Activated CD4-positive, alpha-beta T cell treated with anti-CD3 and anti-CD28 coated beads, Interleukin-2, Interleukin-4, amounts not matched to agents 100 ng/mL and 50 ng/mL, durations not matched to agents 16 hours and 8 hours (primary cell): ENCODE data around the gene MTHFS.
"Not testable (repeated sequence)": the region's sequence is repeated elsewhere in the genome, so short reads cannot be mapped to it uniquely, and the experiment has no call there.

Experiments
- DNase-seq: peaks from one replicate; pipeline ENCODE4 v3.0.0-alpha.2; 2020; ENCODE audit warnings: low spot score

The MTHFS gene

DNA sequence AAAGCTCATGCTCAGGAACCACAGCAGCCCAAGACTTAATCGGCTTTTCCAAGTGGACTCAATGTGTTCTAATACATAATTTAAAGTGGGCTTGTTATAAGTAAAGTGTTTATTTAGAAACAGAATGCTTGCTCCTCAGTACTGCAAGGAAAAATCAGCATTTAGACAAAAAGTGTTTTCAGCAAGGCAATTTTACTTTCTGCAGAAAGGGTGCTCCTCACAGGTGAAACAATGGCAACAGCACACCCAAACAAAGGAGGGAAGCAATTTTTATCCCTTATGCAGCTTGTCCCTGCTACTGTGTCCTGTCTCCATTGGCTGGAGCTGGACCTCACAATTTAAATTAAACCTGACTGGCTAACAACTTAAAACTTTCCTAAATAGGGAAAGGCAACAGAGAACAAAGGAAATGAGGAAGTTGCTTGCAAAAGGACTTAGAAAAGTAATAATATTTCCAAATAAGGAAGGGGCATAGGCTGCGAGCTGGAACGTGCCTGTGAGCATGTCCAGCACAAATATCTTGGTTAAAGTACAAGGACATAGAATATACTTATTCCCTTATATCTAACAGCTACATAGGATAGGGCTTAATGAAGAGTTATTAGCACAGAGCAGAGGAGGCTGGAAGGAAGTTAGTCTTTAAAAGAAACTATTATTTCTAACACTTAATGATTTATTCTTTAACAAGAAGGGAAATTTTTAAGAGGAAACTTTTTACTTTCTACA lies 19.1 kb upstream of the MTHFS start:
- DNase-seq, result not testable (repeated sequence)

- no peak for DNase-seq
Measured at GRCh38 chr15:79914728-79915127, 17.9 kb upstream of the MTHFS start.

- not testable (repeated sequence) for DNase-seq
Measured at GRCh38 chr15:79909556-79910335, 12.9 kb upstream of the MTHFS start.

DNA sequence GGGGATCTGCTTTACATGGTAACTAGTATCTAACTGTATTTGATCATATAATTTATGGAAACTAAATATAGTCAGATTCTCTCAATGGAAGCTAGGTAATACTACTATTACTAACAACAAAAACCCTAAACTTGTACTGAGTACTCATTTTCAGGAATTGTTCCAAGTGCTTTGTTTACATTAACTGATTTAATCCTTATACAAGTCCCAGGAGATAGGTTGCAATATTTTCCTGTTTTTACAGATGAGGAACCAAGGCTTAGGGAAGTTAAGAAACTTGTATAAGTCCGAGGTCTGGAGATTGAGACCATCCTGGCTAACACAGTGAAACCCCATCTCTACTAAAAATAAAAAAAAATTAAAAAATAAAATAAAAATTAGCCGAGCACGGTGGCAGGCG lies 7.5 kb upstream of the MTHFS start:
- DNase-seq, result no peak

- DNase-seq, result no peak
Measured at GRCh38 chr15:79903626-79904025, 6.8 kb upstream of the MTHFS start.

GRCh38 chr15:79903144-79903543 lies 6.3 kb upstream of the MTHFS start:
- DNase-seq, result no peak

GRCh38 chr15:79901958-79902357 lies 5.1 kb upstream of the MTHFS start:
- DNase-seq, result no peak

DNA sequence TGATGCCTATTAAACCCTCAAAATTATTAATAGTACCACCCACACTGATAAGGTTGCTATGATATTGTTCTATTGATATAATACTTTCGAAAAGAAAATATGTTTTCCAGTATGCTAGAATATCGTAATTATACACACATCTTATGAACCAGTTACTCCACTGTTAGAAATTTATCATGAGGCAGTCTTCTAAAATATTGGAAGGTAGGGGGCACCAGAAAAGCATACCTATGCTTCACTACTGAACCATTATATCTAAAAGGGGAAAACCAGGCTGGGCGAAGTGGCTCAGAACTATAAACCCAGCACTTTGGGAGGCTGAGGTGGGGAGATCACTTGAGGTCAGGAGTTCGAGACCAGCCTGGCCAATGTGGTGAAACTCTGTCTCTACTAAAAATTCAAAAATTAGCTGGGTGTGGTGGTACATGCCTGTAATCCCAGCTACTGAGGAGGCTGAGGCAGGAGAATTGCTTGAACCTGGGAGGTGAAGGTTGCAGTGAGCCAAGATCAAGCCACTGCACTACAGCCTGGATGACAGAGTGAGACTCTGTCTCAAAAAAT lies 4.1 kb upstream of the MTHFS start:
- DNase-seq, result not testable (repeated sequence)

GRCh38 chr15:79900087-79900486 lies 3.3 kb upstream of the MTHFS start:
- DNase-seq, result no peak

- DNase-seq, result not testable (repeated sequence)
Measured at GRCh38 chr15:79898786-79899185, 2.0 kb upstream of the MTHFS start.

DNA sequence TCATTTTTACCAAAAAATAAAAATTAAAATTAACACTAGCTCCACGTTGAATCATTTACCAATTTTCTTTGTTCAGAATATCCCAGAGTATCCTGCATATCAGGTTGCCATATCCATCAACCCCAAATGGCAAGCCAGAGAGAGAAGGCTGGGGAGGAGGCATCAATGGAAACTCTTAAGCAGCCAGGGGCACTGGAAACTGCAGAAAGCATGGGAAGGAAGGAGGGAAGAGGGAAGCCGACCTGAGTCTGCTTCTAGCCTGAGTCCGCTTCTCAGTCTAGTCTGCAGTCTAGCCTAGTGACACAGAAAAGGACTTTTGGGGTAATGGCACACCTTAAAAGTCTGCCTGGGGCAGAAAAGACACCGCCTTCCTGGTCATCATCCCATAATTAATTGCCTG lies 1.6 kb upstream of the MTHFS start:
- DNase-seq, result no peak

GRCh38 chr15:79897701-79898113 lies 893 bp upstream of the MTHFS start:
- DNase-seq, result peak; percentile 66

DNA sequence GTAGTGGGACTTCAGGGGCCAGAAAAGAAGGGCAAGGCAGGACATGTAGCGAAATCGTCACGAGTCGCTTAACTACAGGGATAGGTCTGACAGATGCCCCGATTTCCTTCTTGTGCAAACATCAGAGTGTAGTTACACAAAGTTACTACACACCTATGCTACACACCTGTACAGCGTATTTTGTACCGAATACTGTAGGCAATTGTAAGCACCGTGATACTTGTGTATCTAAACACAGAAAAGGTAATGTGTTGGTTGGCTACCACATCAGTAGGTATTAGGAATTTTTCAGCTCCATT lies 515 bp upstream of the MTHFS start:
- DNase-seq, result no peak

DNA sequence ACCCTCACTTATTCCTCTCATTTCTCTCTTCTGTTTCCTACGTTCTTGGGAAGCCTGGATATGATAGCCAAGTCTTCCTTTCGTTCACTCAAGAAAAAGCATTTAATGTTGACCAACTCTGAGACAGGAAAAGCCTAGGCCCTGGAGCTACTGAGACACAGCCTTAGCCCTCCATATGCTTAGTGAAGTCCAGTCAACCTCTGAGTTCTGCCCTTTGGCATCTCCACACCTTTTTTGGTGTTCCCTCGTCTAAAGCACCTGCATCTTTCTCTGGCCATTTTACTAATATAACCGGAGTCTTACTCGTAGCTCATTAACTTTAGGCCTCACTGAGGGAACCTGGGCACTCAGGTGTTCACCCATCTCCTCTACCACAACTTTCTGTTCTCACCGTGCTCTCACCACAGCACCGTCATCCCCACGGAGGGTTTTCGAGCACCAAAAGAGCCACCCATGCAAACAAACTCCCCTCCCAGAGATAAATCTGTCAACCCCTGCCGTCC lies 632 bp downstream of the MTHFS start:
- DNase-seq, result no peak

DNA sequence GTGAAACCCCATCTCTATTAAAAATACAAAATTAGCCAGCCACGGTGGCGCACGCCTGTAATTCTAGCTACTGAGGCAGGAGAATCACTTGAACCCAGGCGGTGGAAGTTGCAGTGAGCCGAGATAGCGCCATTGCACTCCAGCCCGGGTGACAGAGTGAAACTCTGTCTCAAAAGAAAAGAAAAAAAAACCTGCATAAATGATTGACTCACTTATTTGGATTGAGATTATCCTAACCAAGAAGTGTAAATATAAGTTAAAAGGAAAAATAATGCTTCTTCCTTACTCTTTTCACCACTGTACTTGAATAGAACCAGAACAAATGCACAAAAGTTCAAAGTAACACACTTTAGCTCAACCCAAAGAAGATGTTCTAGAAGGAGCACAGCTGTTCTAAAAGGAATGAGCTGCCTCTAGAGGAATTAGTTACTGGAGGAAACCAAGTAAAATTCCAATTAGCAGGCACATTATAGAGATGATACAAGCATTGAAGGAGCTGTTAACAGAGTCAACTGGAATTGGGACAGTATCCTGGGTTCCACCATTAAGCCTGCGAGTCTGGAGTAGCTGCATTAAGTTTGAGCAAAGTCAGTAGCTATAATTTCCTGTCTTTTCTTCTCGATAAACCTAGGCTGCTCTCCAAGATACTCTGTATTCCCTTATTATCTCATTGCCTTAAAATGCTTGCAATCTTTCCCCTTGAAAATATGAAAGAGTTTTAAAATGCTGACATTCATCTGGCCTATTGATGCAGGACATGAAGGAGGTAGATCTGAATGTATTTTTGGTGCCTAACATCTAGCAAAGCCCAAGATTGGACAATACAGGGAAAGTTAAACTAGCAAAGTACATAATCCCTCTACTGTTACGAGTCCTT lies 9.5 kb downstream of the MTHFS start:
- DNase-seq, result no peak

DNA sequence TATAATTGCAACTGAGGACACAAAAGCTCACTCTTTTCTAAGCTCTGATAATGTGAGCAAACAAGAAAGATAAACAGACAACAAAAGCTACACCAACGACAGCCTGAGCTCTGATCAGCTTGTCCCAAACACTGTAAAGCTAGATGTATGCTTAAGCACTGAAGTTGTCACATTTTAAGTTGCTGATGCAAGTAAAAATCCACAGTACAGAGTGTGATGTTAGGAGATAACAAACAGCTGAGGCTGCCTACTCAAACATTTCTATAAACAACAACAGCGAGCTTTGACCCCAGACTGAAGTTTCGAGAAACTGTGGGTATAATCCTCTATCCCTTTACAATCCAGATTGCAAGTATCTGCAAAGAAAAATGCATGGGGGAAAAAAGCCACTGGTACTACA lies 10.7 kb downstream of the MTHFS start:
- no peak for DNase-seq

GRCh38 chr15:79884204-79884596 lies 12.6 kb downstream of the MTHFS start:
- no peak for DNase-seq

GRCh38 chr15:79883579-79884203 lies 13.1 kb downstream of the MTHFS start:
- no peak for DNase-seq

DNA sequence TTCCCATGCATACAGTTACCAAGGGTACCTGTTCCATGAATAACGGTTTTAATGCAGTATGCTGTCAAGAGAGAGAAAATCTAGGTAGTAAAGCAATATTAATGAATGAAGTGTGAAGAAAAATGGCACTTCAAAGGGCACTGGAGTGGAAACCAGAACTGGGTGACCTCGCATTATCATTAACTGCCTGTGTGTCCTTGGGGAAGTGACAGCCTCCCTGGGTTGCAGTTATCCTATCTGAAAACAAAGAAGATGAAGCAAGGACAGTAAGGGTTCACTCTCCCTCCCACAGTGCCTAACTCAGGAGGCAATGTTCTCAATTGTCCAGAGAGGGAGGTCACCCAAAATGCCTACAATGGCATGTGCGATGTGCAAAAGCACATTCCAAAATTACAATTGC lies 15.1 kb downstream of the MTHFS start:
- no peak for DNase-seq

DNA sequence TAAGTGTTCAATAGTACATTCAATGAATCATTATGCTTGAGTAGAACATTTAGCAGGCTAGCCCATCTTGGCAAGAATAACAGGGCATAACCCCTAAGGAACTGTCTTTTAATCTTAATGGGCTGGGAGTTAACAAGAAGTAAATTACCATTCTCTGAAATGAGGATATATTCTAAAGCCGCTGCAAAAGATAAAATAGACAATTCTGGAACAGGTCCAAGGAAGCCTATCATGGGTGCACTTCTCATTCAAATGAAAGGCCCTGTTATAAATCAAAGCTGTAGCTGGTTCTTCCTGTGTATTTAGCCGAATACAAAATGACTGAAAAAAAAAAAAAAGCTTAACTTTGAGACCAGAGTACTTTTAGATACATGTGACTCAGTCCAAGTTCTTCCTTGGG lies 15.6 kb downstream of the MTHFS start:
- DNase-seq, result no peak

GRCh38 chr15:79878078-79878705 lies 18.6 kb downstream of the MTHFS start:
- DNase-seq, result no peak
